8988T (cell line): ENCODE results near the gene PMFBP1.

ENCODE experiments used
- DNase-seq: peaks from one replicate; pipeline ENCODE4 v3.0.0; 2011

The PMFBP1 gene

GRCh38 chr16:72125635-72126428 lies 46.1 kb downstream of the PMFBP1 start:
- DNase-seq: no peak

- DNase-seq: peak; percentile 79
Measured at GRCh38 chr16:72124761-72125634, 47.0 kb downstream of the PMFBP1 start.

GRCh38 chr16:72124148-72124547 lies 47.8 kb downstream of the PMFBP1 start:
- no peak for DNase-seq

GRCh38 chr16:72123426-72123825 lies 48.5 kb downstream of the PMFBP1 start:
- no peak for DNase-seq

GRCh38 chr16:72122916-72123315 lies 49.0 kb downstream of the PMFBP1 start:
- peak; percentile 10 for DNase-seq

- DNase-seq: no peak
Measured at GRCh38 chr16:72122308-72122707, 49.6 kb downstream of the PMFBP1 start.

- DNase-seq: no peak
Measured at GRCh38 chr16:72120026-72120425, 51.9 kb downstream of the PMFBP1 start.

- no peak for DNase-seq
Measured at GRCh38 chr16:72113616-72113945, 58.4 kb downstream of the PMFBP1 start.

- DNase-seq: no peak
Measured at GRCh38 chr16:72112906-72113615, 58.9 kb downstream of the PMFBP1 start.

GRCh38 chr16:72112452-72112792 lies 59.5 kb downstream of the PMFBP1 start:
- DNase-seq: no peak

GRCh38 chr16:72111657-72112451 lies 60.1 kb downstream of the PMFBP1 start:
- no peak for DNase-seq

GRCh38 chr16:72110662-72111615 lies 61.0 kb downstream of the PMFBP1 start:
- DNase-seq: no peak

- DNase-seq: no peak
Measured at GRCh38 chr16:72109966-72110530, 61.9 kb downstream of the PMFBP1 start.

GRCh38 chr16:72109300-72109699 lies 62.7 kb downstream of the PMFBP1 start:
- DNase-seq: no peak

GRCh38 chr16:72108353-72109102 lies 63.4 kb downstream of the PMFBP1 start:
- DNase-seq: no peak

- DNase-seq: no peak
Measured at GRCh38 chr16:72107371-72107770, 64.6 kb downstream of the PMFBP1 start.

GRCh38 chr16:72105978-72106377 lies 66.0 kb downstream of the PMFBP1 start:
- DNase-seq: no peak

- no peak for DNase-seq
Measured at GRCh38 chr16:72104905-72105304, 67.0 kb downstream of the PMFBP1 start.

GRCh38 chr16:72101195-72101594 lies 70.8 kb downstream of the PMFBP1 start:
- DNase-seq: no peak

GRCh38 chr16:72099377-72099818 lies 72.6 kb downstream of the PMFBP1 start:
- peak; percentile 93 for DNase-seq
